HG02623 (cell line): ENCODE measurements around the gene FAM163B.

Experiments used
- ATAC-seq: cut with Tn5 transposase; IDR thresholded peaks from one replicate; pipeline ENCODE4 v1.9.1; 2021; ENCODE audit warnings: moderate library complexity; ENCODE audit not compliant: unreplicated experiment

FAM163B gene

DNA sequence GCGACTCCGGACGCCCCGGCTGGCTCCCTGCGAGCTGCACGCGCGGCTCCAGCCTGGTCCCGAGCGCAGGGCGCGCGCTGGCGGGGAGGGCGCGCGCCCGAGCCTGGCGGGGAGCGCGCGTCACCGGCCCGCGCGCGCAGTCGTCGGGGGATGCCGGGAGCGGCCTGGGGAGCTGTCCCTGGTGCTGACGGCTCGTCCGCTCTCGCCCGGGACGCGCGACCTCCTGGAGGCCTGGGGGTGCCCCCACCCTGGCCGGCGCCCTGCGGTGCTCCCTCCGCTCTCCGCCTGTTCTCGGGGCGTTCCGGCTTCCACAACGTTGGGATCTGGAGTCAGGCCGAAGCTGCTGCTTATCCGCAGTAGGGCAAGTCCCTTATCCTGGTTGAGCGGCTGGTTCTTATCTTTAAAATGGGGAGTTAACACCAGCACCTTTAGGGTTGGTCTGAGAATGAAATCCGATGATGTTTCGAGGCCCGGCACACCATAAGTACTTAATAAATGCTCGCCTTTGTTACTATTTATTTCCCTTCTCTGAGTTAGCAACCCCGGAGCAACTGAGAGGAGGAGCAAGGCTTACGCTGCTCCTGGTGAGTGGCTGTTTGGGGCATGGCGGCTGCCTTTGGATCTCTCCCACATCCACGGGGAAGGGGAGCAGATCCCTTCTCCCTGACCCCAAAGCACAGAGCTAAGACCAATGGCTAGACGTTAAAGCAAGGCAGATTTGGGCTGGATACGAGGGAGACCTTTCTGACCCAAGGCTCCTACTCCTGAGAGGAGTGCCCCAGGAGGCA lies at the start of gene FAM163B:
Gene FAM163B, minus strand, starts transcription at position 79 of the 788 bp plus-strand sequence. CDS start 29,166 bp downstream, outside the sequence.
- ATAC-seq: no peak

- ATAC-seq: no peak
Observed at GRCh38 chr9:133657120-133657661, 48.0 kb upstream of the FAM163B start.

- no peak for ATAC-seq
Observed at GRCh38 chr9:133656211-133657119, 47.3 kb upstream of the FAM163B start.

GRCh38 chr9:133655701-133656100 lies 46.5 kb upstream of the FAM163B start:
- no peak for ATAC-seq

- ATAC-seq: no peak
Observed at GRCh38 chr9:133654736-133655657, 45.8 kb upstream of the FAM163B start.

DNA sequence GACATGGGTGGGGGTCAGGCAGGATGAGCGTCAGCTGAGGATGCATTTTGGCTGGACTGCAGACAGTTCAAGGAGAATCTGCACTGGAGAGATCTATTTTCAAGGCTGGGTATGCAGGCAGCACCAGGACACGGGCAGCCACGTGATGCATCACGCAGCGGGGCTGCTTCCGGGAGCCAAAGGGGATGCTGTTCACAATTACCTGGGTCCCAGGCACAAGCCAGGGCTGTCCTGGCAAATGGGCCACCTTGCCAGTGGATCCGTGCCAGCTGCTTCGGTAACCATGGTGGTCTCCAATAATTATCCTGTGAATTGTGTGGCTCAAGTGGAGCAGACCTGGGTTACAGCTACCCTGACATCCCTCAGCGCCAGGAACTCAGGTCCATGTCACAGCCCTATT lies 44.4 kb upstream of the FAM163B start:
- ATAC-seq: no peak

- ATAC-seq: no peak
Observed at GRCh38 chr9:133650026-133650425, 40.8 kb upstream of the FAM163B start.

DNA sequence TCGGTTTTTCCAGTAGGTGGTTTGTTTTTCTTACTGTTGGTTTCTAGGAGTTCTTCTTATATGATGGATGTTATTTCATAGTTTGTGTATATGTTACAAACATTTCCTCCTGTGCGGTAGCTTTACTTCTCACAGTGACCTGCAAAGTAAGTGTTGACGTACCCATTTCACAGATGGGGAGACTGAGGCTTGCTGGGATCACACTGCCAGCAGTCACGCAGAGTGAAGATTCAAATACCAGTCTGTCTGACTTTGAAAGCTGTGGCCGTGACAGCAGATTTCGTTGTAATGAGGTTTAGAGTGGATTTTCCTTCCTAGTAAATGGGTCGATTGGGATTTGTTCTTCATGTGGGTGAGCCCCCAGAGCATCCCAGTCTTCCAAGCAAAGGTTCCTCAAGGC lies 40.0 kb upstream of the FAM163B start:
- ATAC-seq: no peak

DNA sequence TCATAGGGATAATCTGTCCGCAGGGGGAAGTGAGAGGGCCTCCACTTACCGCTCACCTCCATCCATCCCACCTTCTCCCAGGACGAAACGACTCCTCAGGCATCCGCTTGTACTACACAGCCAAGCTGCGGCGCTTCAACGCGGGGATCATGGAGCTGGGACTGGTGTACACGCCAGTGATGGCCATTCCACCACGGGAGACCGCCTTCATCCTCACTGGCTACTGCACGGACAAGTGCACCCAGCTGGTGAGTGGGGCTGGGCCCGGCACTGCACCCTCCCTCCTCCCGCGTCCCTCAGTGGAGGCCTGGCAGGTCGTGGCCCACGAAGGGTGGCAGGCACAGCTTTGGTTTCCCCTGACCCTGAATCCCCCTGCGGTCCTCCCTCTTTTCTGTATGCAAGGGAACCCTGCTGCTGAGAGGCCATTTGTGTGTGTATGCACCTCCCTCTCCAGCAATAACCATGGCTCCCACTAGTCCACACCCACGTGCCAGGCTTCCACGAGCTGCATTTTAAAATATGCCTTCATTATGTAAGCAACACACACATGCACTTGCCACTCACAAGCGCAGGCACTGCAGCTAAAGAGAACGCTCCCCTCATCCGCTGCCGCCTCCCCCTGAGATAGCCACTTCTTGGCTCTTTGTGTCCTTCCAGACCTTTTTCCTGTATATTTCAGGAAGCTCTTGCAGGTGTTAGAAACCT lies 38.7 kb upstream of the FAM163B start:
- ATAC-seq: no peak

DNA sequence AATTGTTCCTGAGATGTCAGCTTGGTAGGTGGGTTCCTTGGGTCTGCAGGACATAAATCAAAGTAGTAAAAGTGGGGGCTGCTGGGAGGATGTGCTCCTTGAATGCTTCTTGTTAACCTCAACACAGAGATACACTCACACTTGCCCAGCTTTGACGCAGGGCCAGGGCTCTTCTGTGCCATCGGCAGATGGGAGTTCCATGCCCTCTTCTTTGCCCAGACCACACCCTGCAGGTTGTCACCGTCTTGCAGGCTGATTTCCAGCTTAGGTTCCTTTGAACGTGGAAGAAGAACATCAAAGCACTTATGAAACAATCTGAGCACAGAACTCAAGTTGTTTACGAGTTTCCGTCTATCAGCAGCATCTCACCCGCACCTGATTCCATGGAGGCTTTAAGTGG lies 38.0 kb upstream of the FAM163B start:
- no peak for ATAC-seq

DNA sequence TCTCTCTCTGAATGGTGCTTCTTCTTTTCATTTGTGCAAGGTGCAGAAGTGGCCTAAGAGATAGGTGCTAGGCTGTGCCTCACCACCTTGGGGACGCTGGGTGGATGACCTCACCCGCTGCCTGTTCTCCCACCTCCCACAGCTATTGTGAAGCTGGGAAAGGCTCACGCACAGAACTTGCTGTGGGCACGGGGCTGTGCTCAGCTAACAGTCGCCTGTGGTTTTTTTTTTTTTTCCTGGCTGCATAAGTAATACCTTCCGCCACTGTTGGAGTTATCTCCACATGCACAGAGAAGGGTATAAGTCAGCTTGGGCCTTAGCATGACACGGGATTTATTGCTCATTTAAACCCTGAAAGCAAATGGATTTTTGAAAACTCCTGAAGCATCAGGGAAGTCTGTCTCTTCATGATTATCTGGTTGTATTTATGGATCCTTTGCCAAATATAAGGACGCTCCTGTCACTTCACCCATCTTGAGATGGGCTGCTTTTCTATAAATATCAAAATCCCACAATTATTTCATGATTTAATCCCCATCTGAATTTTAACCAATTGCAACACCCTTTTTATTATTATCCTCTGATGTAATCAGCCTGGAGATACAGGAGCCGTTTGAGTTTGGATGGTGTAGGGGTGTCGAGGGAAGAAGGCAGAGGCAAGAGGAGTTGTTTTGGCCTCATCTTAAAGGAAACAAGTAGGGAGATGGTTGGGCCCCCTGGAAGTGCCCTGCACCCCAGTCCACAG lies 36.0 kb upstream of the FAM163B start:
- no peak for ATAC-seq

GRCh38 chr9:133643978-133644760 lies 35.0 kb upstream of the FAM163B start:
- no peak for ATAC-seq

GRCh38 chr9:133643362-133643755 lies 34.2 kb upstream of the FAM163B start:
- ATAC-seq: no peak

GRCh38 chr9:133642708-133643361 lies 33.6 kb upstream of the FAM163B start:
- no peak for ATAC-seq

GRCh38 chr9:133641861-133642595 lies 32.8 kb upstream of the FAM163B start:
- ATAC-seq: no peak

- ATAC-seq: no peak
Observed at GRCh38 chr9:133641396-133641655, 32.1 kb upstream of the FAM163B start.

- no peak for ATAC-seq
Observed at GRCh38 chr9:133640580-133641395, 31.6 kb upstream of the FAM163B start.
